Loucy (cell line): ENCODE data around the gene POLR2J3.
"Not testable (repeated sequence)": the region's sequence is repeated elsewhere in the genome, so short reads cannot be mapped to it uniquely, and the experiment has no call there.

ENCODE experiments used
- EZH2phosphoT487 ChIP-seq: fragments of 200-600 bp; IDR thresholded peaks from 2 replicates; pipeline ENCODE4 v1.6.1; 2018; ENCODE audit warnings: antibody characterized with exemption, mild to moderate bottlenecking, moderate library complexity, borderline replicate concordance
- TF ChIP-seq, protein P1 (sequence below): fragments of 200-600 bp; sonication (generic); conservative IDR thresholded peaks from 2 replicates; pipeline ENCODE4 v1.5.1; 2014; ENCODE audit warnings: mild to moderate bottlenecking, antibody characterized with exemption, low read length

DNA sequence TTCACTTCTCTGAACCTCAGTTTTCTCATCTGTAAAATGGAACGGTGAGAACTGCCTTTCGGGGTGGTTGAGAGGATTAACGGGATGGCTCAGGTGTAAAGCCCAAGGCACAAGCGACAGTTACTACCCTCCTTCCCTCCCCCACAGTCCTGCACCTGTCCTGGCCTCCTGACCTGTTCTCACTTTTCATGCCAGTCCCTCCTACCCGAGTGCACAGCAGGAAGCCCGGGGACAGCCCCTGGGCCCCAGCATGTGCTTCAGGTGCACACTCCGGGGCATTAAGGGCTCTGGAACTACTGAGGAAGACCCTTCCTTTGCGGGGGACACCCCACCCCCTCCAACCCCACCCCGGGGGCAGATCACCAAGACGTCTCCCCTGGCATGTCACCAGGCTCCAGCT lies 43.5 kb upstream of the POLR2J3 start:
- TF ChIP-seq, protein P1, sequence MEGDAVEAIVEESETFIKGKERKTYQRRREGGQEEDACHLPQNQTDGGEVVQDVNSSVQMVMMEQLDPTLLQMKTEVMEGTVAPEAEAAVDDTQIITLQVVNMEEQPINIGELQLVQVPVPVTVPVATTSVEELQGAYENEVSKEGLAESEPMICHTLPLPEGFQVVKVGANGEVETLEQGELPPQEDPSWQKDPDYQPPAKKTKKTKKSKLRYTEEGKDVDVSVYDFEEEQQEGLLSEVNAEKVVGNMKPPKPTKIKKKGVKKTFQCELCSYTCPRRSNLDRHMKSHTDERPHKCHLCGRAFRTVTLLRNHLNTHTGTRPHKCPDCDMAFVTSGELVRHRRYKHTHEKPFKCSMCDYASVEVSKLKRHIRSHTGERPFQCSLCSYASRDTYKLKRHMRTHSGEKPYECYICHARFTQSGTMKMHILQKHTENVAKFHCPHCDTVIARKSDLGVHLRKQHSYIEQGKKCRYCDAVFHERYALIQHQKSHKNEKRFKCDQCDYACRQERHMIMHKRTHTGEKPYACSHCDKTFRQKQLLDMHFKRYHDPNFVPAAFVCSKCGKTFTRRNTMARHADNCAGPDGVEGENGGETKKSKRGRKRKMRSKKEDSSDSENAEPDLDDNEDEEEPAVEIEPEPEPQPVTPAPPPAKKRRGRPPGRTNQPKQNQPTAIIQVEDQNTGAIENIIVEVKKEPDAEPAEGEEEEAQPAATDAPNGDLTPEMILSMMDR, result not testable (repeated sequence)
- TF ChIP-seq EZH2phosphoT487, result not testable (repeated sequence)
